ENCODE data around the gene MRTFA. TPM values are rescaled to one million over a fixed set of nuclear protein-coding genes. Genes with fewer than 3 reads are reported as not detected.

The MRTFA gene
- total and polyA plus RNA-seq, 9 of the 15 experiments (the other 6 are each of a cell fraction or from before 2014, with no cell fraction given), result 0.84 to 21.1 (median 3.7) TPM

- 16% methylated on average over 3 of the region's 3 CpGs for WGBS (ENCODE audit: insufficient coverage, low coverage, missing lambda C conversion rate)
- Histone ChIP-seq H4K20me1 (replicated peaks; ENCODE audit: control insufficient read depth, insufficient read depth, low read length) (no peaks in the 10 kb centered on the region), H3K27me3 (ENCODE audit: control insufficient read depth in 2 of 2, insufficient read depth in 2 of 2, low read length in 2 of 2) (peaks cover 0 to 16% of the 10 kb centered on the region in 2 experiments; a peak in 2 of 5 replicates), H3K9me3 (replicated peaks; ENCODE audit: control insufficient read depth, insufficient read depth, low read depth, low read length) (no peaks in the 10 kb centered on the region), H3K9me1 (ENCODE audit: control insufficient read depth, insufficient read depth, low read length) (no peaks in the 10 kb centered on the region), H3K36me3 (ENCODE audit: control insufficient read depth, insufficient read depth, low read length) (no peaks in the 10 kb centered on the region), H3K79me2 (ENCODE audit: control insufficient read depth, insufficient read depth, low read length) (no peaks in the 10 kb centered on the region), H3K4me2 (ENCODE audit: insufficient read depth, low read length) (no peak overlapping the region), H3K4me1 (replicated peaks in 1 of 2; ENCODE audit: control insufficient read depth in 2 of 2, insufficient read depth in 2 of 2, low read length in 2 of 2) (peaks cover 0 to 5% of the 10 kb centered on the region in 2 experiments; a peak in 2 of 5 replicates), H3K9ac (ENCODE audit: insufficient read depth in 1 of 2, low read depth in 2 of 2, low read length in 2 of 2) (no peak overlapping the region), H3K27ac (ENCODE audit: extremely low read depth, low read depth, low read length) (no peak overlapping the region), H2AFZ (ENCODE audit: low read depth, low read length) (no peak overlapping the region), H3K4me3 (no peak overlapping the region)
- FAIRE-seq (no peak), DNase-seq (ENCODE audit: extremely low read depth in 1 of 4, low spot score in 3 of 4) (no peak), ATAC-seq (no peak)
- intact Hi-C loops (cut with micrococcal nuclease) (no loop called here), in situ Hi-C loops (cut with MboI) (loop anchor here (10.0 kb wide), 1 partner anchor 69 kb away; no protein-coding TSS in a partner anchor)
- CTCF ChIA-PET (ENCODE audit: low intra/inter-chr PET ratio), result no interaction called here
- BruUV-seq (replicated peaks), result no TSS peak
- TF ChIP-seq HEY1 (CRISPR knock-in tag; IDR thresholded peaks at IDR 0.05; ENCODE audit: borderline replicate concordance) (no peak), TRIM28 (IDR thresholded peaks at IDR 0.05) (no peak), RAD51 (IDR thresholded peaks at IDR 0.05; ENCODE audit: borderline replicate concordance, low read depth) (no peak), RFX5 (IDR thresholded peaks at IDR 0.05; ENCODE audit: low read depth, low read length) (no peak), ZNF395 (CRISPR knock-in tag; IDR thresholded peaks at IDR 0.05) (no peak), FUS (optimal IDR thresholded peaks at IDR 0.05; ENCODE audit: low read depth, low read length) (no peak), ZNF584 (CRISPR knock-in tag; IDR thresholded peaks at IDR 0.05; ENCODE audit: low read depth) (no peak), E2F5 (CRISPR knock-in tag; IDR thresholded peaks at IDR 0.05) (no peak), CLOCK (CRISPR knock-in tag; IDR thresholded peaks at IDR 0.05; ENCODE audit: borderline replicate concordance) (no peak), POLR2G (IDR thresholded peaks at IDR 0.05; ENCODE audit: low read depth, low read length) (no peak), ZNF431 (CRISPR knock-in tag; IDR thresholded peaks at IDR 0.05) (no peak)
- POLR2A ChIA-PET, result interaction anchor here (0.7 to 0.8 kb wide), 2 partner anchors 8 to 34 kb away, joined by 3 read pairs; no protein-coding TSS in a partner anchor
These were observed 48.9 kb upstream of the MRTFA start for GRCh38 chr22:40685406-40685805.
